WTC11 (cell line): ENCODE results near the gene IL1B. TPM values are rescaled to one million over a fixed set of nuclear protein-coding genes. Genes with fewer than 3 reads are reported as not detected.

Experiments used
- ATAC-seq: fragments of 200-7000 bp; cut with Tn5 transposase; 2 replicates; pipeline ENCODE4 v1.10.0; 2021; ENCODE audit warnings: mild to moderate bottlenecking, moderate library complexity
- CTCF ChIA-PET: fragments of 300-600 bp; sonication (Branson Sonifier 250); formaldehyde crosslinking; loops from one replicate; lab custom pipeline; 2021; ENCODE audit warnings: antibody characterized with exemption; lab: Charles Lee
- POLR2A ChIA-PET: fragments of 350-600 bp; sonication (Branson Sonifier 250); formaldehyde crosslinking; loops from one replicate; lab custom pipeline; 2021; ENCODE audit warnings: antibody characterized with exemption; lab: Charles Lee
- DNase-seq: peaks from one replicate; pipeline ENCODE4 v3.0.0; 2021; ENCODE audit warnings: low spot score
- H3K27ac Mint-ChIP-seq: 2 replicates; pipeline ENCODE4 v1.8.0; 2021; ENCODE audit warnings: mixed read lengths
- H3K27me3 Mint-ChIP-seq: 2 replicates; pipeline ENCODE4 v1.8.0; 2021; ENCODE audit warnings: low read depth, mild to moderate bottlenecking, moderate library complexity, mixed read lengths
- H3K36me3 Mint-ChIP-seq: 2 replicates; pipeline ENCODE4 v1.8.0; 2021; ENCODE audit warnings: mixed read lengths
- H3K4me1 Mint-ChIP-seq: 2 replicates; pipeline ENCODE4 v1.8.0; 2022; ENCODE audit warnings: mixed read lengths
- H3K4me3 Mint-ChIP-seq: 2 replicates; pipeline ENCODE4 v1.8.0; 2021; ENCODE audit warnings: mild to moderate bottlenecking, moderate library complexity, mixed read lengths
- H3K9me3 Mint-ChIP-seq: 2 replicates; pipeline ENCODE4 v1.8.0; 2021; ENCODE audit warnings: mixed read lengths
- ATF1 ChIP-seq: sonication (generic); formaldehyde crosslinking; IDR thresholded peaks from 2 replicates; pipeline ENCODE4 v1.8.1; 2023; ENCODE audit warnings: mild to moderate bottlenecking, moderate library complexity, missing genetic modification reagents
- ATF2 ChIP-seq: sonication (generic); formaldehyde crosslinking; IDR thresholded peaks from 2 replicates; pipeline ENCODE4 v1.8.1; 2022; ENCODE audit warnings: low read depth, missing genetic modification reagents, borderline replicate concordance
- E2F1 ChIP-seq: sonication (generic); formaldehyde crosslinking; IDR thresholded peaks from 2 replicates; pipeline ENCODE4 v1.8.0; 2022; ENCODE audit warnings: mild to moderate bottlenecking, missing genetic modification reagents
- ELF4 ChIP-seq: sonication (generic); formaldehyde crosslinking; IDR thresholded peaks from 2 replicates; pipeline ENCODE4 v1.8.1; 2022; ENCODE audit warnings: low read depth, mild to moderate bottlenecking, moderate library complexity, missing genetic modification reagents
- EMX1 ChIP-seq: fragments of 250-450 bp; sonication (Bioruptor Pico); IDR thresholded peaks from 2 replicates; pipeline ENCODE4 v1.8.0; 2021; ENCODE audit warnings: mild to moderate bottlenecking
- FOXK1 ChIP-seq: sonication (generic); formaldehyde crosslinking; IDR thresholded peaks from 2 replicates; pipeline ENCODE4 v1.8.0; 2022; ENCODE audit warnings: mild to moderate bottlenecking, moderate library complexity, missing genetic modification reagents
- FOXP1 ChIP-seq: sonication (generic); formaldehyde crosslinking; IDR thresholded peaks from 2 replicates; pipeline ENCODE4 v1.8.0; 2022; ENCODE audit warnings: missing genetic modification reagents, mild to moderate bottlenecking, moderate library complexity, borderline replicate concordance
- GTF2I ChIP-seq: fragments of 250-450 bp; sonication (Bioruptor Pico); conservative IDR thresholded peaks from 2 replicates; pipeline ENCODE4 v1.4.0; 2021; ENCODE audit warnings: mild to moderate bottlenecking
- JUN ChIP-seq: sonication (generic); formaldehyde crosslinking; IDR thresholded peaks from 2 replicates; pipeline ENCODE4 v1.8.0; 2023; ENCODE audit warnings: mild to moderate bottlenecking, missing genetic modification reagents
- OVOL2 ChIP-seq: fragments of 250-450 bp; sonication (Bioruptor Pico); IDR thresholded peaks from 2 replicates; pipeline ENCODE4 v1.9.0; 2021; ENCODE audit warnings: mild to moderate bottlenecking, borderline replicate concordance
- STAT6 ChIP-seq: sonication (generic); formaldehyde crosslinking; conservative IDR thresholded peaks from 2 replicates; pipeline ENCODE4 v1.8.1; 2023; ENCODE audit warnings: mild to moderate bottlenecking, low read depth, missing genetic modification reagents, moderate library complexity
- TEAD1 ChIP-seq: sonication (generic); formaldehyde crosslinking; IDR thresholded peaks from 2 replicates; pipeline ENCODE4 v1.8.0; 2022; ENCODE audit warnings: mild to moderate bottlenecking, missing genetic modification reagents
- TEAD4 ChIP-seq: sonication (generic); formaldehyde crosslinking; IDR thresholded peaks from 2 replicates; pipeline ENCODE4 v1.8.0; 2022; ENCODE audit warnings: mild to moderate bottlenecking, missing genetic modification reagents
- total RNA-seq: library from RNA; stranded (reverse); gene quantifications from 3 replicates; pipeline ENCODE4 v1.2.3, GENCODE V29; 2021
- TF ChIP-seq, protein P1 (sequence below): sonication (generic); formaldehyde crosslinking; IDR thresholded peaks from 2 replicates; pipeline ENCODE4 v1.8.0; 2023; ENCODE audit warnings: missing genetic modification reagents, mild to moderate bottlenecking, borderline replicate concordance
- TF ChIP-seq, protein P2 (sequence below): fragments of 250-450 bp; sonication (Bioruptor Pico); IDR thresholded peaks from 2 replicates; pipeline ENCODE4 v1.8.0; 2021; ENCODE audit warnings: mild to moderate bottlenecking
- TF ChIP-seq, protein P3 (sequence below): sonication (generic); formaldehyde crosslinking; IDR thresholded peaks from 2 replicates; pipeline ENCODE4 v1.8.1; 2022; ENCODE audit warnings: missing genetic modification reagents, borderline replicate concordance
- TF ChIP-seq, protein P4 (sequence below): fragments of 200-600 bp; IDR thresholded peaks from 2 replicates; pipeline ENCODE4 v1.8.0; 2022; ENCODE audit warnings: antibody characterized with exemption
- TF ChIP-seq, protein P5 (sequence below): sonication (generic); formaldehyde crosslinking; IDR thresholded peaks from 2 replicates; pipeline ENCODE4 v1.8.1; 2023; ENCODE audit warnings: mild to moderate bottlenecking, missing genetic modification reagents, moderate library complexity
- TF ChIP-seq, protein P6 (sequence below): sonication (generic); formaldehyde crosslinking; IDR thresholded peaks from 2 replicates; pipeline ENCODE4 v1.8.1; 2023; ENCODE audit warnings: mild to moderate bottlenecking, missing genetic modification reagents

Gene IL1B
- total RNA-seq, 1 experiment from 2014 or later = not detected

- peaks cover 6% of the 10 kb centered on the region for H3K27me3 Mint-ChIP-seq
- ATAC-seq (peak; percentile 43), DNase-seq (no peak)
- peaks cover 16% of the 10 kb centered on the region for H3K36me3 Mint-ChIP-seq
- peaks cover 47% of the 10 kb centered on the region for H3K4me1 Mint-ChIP-seq
- peaks cover 20% of the 10 kb centered on the region for H3K9me3 Mint-ChIP-seq
- TF ChIP-seq JUN = no peak
- no peak for TF ChIP-seq ATF2 (CRISPR knock-in tag)
- TF ChIP-seq E2F1 (CRISPR knock-in tag) = no peak
- no peak for TF ChIP-seq OVOL2 (CRISPR knock-in tag)
- TF ChIP-seq, protein P1, sequence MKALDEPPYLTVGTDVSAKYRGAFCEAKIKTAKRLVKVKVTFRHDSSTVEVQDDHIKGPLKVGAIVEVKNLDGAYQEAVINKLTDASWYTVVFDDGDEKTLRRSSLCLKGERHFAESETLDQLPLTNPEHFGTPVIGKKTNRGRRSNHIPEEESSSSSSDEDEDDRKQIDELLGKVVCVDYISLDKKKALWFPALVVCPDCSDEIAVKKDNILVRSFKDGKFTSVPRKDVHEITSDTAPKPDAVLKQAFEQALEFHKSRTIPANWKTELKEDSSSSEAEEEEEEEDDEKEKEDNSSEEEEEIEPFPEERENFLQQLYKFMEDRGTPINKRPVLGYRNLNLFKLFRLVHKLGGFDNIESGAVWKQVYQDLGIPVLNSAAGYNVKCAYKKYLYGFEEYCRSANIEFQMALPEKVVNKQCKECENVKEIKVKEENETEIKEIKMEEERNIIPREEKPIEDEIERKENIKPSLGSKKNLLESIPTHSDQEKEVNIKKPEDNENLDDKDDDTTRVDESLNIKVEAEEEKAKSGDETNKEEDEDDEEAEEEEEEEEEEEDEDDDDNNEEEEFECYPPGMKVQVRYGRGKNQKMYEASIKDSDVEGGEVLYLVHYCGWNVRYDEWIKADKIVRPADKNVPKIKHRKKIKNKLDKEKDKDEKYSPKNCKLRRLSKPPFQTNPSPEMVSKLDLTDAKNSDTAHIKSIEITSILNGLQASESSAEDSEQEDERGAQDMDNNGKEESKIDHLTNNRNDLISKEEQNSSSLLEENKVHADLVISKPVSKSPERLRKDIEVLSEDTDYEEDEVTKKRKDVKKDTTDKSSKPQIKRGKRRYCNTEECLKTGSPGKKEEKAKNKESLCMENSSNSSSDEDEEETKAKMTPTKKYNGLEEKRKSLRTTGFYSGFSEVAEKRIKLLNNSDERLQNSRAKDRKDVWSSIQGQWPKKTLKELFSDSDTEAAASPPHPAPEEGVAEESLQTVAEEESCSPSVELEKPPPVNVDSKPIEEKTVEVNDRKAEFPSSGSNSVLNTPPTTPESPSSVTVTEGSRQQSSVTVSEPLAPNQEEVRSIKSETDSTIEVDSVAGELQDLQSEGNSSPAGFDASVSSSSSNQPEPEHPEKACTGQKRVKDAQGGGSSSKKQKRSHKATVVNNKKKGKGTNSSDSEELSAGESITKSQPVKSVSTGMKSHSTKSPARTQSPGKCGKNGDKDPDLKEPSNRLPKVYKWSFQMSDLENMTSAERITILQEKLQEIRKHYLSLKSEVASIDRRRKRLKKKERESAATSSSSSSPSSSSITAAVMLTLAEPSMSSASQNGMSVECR (CRISPR knock-in tag) = no peak
- TF ChIP-seq FOXP1 = no peak
- TF ChIP-seq TEAD1 (CRISPR knock-in tag) = no peak
- TF ChIP-seq, protein P2, sequence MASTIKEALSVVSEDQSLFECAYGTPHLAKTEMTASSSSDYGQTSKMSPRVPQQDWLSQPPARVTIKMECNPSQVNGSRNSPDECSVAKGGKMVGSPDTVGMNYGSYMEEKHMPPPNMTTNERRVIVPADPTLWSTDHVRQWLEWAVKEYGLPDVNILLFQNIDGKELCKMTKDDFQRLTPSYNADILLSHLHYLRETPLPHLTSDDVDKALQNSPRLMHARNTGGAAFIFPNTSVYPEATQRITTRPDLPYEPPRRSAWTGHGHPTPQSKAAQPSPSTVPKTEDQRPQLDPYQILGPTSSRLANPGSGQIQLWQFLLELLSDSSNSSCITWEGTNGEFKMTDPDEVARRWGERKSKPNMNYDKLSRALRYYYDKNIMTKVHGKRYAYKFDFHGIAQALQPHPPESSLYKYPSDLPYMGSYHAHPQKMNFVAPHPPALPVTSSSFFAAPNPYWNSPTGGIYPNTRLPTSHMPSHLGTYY (CRISPR knock-in tag) = no peak
- TF ChIP-seq GTF2I (CRISPR knock-in tag) = no peak
- TF ChIP-seq TEAD4 (CRISPR knock-in tag) = no peak
- TF ChIP-seq STAT6 (CRISPR knock-in tag) = no peak
- TF ChIP-seq, protein P3, sequence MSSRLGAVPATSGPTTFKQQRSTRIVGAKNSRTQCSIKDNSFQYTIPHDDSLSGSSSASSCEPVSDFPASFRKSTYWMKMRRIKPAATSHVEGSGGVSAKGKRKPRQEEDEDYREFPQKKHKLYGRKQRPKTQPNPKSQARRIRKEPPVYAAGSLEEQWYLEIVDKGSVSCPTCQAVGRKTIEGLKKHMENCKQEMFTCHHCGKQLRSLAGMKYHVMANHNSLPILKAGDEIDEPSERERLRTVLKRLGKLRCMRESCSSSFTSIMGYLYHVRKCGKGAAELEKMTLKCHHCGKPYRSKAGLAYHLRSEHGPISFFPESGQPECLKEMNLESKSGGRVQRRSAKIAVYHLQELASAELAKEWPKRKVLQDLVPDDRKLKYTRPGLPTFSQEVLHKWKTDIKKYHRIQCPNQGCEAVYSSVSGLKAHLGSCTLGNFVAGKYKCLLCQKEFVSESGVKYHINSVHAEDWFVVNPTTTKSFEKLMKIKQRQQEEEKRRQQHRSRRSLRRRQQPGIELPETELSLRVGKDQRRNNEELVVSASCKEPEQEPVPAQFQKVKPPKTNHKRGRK (CRISPR knock-in tag) = no peak
- TF ChIP-seq, protein P4, sequence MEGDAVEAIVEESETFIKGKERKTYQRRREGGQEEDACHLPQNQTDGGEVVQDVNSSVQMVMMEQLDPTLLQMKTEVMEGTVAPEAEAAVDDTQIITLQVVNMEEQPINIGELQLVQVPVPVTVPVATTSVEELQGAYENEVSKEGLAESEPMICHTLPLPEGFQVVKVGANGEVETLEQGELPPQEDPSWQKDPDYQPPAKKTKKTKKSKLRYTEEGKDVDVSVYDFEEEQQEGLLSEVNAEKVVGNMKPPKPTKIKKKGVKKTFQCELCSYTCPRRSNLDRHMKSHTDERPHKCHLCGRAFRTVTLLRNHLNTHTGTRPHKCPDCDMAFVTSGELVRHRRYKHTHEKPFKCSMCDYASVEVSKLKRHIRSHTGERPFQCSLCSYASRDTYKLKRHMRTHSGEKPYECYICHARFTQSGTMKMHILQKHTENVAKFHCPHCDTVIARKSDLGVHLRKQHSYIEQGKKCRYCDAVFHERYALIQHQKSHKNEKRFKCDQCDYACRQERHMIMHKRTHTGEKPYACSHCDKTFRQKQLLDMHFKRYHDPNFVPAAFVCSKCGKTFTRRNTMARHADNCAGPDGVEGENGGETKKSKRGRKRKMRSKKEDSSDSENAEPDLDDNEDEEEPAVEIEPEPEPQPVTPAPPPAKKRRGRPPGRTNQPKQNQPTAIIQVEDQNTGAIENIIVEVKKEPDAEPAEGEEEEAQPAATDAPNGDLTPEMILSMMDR = no peak
- no peak for TF ChIP-seq FOXK1 (CRISPR knock-in tag)
- TF ChIP-seq, protein P5, sequence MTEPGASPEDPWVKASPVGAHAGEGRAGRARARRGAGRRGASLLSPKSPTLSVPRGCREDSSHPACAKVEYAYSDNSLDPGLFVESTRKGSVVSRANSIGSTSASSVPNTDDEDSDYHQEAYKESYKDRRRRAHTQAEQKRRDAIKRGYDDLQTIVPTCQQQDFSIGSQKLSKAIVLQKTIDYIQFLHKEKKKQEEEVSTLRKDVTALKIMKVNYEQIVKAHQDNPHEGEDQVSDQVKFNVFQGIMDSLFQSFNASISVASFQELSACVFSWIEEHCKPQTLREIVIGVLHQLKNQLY (CRISPR knock-in tag) = no peak
- TF ChIP-seq, protein P6, sequence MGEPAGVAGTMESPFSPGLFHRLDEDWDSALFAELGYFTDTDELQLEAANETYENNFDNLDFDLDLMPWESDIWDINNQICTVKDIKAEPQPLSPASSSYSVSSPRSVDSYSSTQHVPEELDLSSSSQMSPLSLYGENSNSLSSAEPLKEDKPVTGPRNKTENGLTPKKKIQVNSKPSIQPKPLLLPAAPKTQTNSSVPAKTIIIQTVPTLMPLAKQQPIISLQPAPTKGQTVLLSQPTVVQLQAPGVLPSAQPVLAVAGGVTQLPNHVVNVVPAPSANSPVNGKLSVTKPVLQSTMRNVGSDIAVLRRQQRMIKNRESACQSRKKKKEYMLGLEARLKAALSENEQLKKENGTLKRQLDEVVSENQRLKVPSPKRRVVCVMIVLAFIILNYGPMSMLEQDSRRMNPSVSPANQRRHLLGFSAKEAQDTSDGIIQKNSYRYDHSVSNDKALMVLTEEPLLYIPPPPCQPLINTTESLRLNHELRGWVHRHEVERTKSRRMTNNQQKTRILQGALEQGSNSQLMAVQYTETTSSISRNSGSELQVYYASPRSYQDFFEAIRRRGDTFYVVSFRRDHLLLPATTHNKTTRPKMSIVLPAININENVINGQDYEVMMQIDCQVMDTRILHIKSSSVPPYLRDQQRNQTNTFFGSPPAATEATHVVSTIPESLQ (CRISPR knock-in tag) = no peak
- TF ChIP-seq EMX1 (CRISPR knock-in tag) = no peak
- no peak for TF ChIP-seq ATF1 (CRISPR knock-in tag)
- TF ChIP-seq ELF4 (CRISPR knock-in tag) = no peak
- TF ChIP-seq, all 79 proteins: peak for 0
- Mint-ChIP-seq H3K27ac (peak overlapping the region; percentile 75), H3K4me3 (peak overlapping the region; percentile 60)
- ChIA-PET CTCF (interaction anchor here (0.7 to 4.1 kb wide), 5 partner anchors 21 to 591 kb away, joined by 3 to 21 read pairs (median 6); no protein-coding TSS in a partner anchor), POLR2A (interaction anchor here (0.6 kb wide), 1 partner anchor 911 kb away, joined by 3 read pairs; no protein-coding TSS in a partner anchor)
Measured at GRCh38 chr2:112850588-112850987, 14.0 kb upstream of the IL1B start.
